Stimulated activated CD4-positive, alpha-beta T cell treated with anti-CD3 and anti-CD28 coated beads, Interleukin-4, amount 100 ng/mL, for 4 hours (primary cell): ENCODE measurements around the gene UHRF2.
"Not testable (repeated sequence)": the region's sequence is repeated elsewhere in the genome, so short reads cannot be mapped to it uniquely, and the experiment has no call there.

Source experiments
- DNase-seq, 2 experiments: peaks; one replicate each; pipeline ENCODE4 v3.0.0-alpha.2; 2020

UHRF2 gene

DNA sequence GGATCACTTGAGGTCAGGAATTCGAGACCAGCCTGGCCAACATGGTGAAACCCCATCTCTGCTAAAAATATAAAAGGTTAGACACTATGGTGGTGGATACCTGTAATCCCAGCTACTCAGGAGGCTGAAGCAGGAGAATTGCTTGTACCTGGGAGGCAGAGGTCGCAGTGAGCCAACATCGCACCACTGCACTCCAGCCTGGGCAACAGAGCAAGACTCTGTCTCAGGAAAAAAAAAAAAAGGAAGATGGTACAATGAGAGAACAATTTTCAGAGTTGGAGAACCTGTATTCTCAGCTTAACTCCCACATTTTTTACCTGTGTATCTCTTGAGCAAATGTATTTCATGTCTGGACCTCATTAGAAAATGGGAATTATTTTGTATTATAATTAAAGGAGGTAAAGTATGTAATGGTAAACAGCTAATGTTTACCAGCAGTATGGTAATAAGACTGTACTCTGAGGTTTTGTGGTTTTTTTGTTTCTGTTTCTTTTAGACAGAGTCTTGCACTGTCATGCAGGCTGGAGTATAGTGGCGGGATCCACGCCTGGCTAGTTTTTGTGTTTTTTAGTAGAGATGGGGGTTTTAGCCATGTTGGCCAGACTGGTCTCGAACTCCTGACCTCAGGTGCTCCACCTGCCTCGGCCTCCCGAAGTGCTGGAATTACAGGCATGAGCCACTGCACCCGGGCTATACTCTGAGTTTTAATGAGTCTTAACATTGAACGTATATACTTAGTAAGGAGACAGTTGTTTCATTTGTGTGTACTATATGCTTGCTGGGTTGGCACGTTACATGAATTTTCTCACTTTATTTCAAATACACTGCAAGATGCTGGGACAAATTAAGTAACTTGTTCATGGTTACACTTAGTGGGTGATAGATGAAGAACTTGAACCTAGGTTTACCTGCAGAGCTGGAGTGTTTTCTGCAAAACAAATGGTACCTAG, 16.2 kb downstream of the UHRF2 start:
- no peak for DNase-seq

DNA sequence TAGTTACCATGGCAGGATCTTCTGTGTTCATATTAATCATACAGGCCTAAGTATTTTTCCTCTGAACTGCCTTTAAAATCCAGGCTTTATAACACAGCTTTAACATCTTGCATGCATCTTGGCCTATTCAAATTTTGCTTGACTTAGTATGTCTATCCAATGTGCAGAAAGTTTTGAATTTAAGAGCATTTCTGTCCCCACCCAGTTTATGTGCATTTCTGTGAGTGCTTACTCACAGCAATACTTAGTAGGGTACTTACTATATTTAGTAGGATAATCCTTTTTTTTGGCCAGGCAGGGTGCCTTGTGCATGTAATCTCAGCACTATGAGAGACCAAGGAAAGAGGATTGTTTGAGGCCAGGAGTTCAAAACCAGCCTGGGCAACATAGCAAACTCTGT, 18.0 kb downstream of the UHRF2 start:
- DNase-seq, result no peak

DNA sequence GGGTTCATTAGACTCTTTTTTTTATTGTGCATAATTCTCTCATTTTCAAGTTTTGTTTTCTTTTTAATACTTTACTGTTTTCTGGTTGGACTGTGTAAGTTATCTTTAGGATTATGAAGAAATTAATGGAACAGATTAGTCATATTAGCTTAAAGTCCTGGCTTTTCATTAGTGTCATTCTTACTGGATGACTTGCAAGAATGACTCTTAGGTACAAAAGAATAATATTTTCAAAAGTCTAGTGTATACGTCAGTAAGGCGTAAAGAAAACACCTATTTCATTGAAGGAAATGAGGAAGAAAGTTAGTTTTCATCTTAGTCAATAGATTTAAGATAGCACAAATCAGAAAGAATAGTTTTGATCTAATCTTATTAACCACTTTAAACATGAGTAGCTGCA, 20.4 kb downstream of the UHRF2 start:
- DNase-seq, result no peak

DNA sequence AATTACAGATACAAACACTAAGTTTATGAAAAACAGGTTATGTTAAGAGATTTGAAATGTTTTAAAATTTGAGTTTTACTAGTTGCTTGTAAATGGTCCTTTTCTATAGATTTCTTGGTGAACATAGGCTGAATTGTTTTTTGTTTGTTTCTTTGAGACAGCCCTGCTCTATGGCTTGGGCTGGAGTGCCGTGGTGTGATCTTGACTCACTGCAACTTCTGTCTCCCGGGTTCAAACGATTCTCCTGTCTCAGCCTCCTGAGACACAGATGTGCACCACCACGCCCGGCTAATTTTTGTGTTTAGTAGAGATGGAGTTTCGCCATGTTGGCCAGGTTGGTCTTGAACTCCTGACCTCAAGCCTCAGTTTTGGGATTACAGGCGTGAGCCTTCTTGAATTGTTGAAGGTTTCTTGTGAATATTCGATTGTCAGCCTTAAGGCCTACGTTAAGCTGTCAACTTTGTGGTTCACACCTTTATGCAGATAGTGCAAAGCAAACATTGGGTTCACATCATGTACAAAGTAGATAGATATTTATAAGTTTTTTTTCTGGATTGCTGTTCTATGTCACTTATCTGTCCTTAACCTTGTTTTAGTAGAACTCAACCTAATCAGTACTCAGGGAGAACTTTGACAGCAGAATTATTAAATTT, 26.2 kb downstream of the UHRF2 start:
- DNase-seq, result no peak

DNA sequence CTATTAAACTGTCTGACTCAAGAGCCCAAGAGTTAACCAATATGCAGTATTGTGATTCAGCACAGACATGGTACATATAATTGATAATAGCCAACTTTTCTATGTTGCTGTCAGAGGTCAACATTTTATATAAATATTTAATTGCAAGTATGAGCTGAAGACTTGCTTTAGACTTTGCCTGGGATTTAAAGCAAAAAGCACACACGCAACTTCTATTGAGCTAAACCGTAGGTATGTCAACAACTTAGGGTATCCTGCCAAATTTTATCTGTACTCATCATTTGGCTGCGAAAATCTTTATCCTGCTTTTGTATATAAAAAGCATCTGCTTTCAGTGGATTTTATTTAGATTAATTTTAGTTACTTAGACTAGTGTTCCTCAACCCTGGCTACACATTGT, 27.4 kb downstream of the UHRF2 start:
- no peak for DNase-seq

DNA sequence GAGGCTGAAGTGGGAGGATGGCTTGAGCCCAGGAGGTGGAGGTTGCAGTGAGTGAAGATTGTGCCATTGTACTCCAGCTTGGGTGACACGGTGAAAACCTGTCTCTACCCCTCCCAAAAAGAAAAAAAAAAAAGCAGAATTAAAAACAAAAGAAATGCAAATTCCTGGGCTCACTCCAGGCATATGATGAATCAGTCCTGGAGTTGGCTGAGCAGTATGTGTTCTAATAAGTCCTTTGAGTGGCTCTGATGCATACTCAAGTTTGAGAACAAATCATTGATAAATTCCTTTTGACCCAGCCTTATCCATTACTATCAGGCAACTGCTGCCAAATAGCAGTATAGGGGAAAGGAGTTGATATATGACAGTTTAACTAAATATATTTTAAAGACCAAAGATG, 28.3 kb downstream of the UHRF2 start:
- no peak for DNase-seq

DNA sequence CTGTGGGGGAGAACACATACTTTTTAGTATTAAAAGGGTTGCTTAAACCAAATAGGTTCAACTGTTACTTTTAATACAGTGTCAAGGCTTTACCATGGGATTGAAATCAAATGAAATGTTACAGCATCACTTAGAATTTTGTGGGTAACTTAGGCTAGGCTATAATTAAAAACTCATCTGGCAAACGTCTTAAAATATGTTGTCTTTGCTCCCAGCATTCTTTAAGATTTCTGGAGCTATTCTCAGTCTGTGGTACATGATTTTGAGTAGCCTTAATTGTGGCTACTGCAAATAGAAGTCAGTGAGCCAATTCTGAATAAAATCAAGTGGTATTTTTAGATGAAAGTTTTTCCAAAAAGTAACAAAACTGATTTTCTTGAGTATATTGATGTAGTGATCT, 30.7 kb downstream of the UHRF2 start:
- no peak for DNase-seq

DNA sequence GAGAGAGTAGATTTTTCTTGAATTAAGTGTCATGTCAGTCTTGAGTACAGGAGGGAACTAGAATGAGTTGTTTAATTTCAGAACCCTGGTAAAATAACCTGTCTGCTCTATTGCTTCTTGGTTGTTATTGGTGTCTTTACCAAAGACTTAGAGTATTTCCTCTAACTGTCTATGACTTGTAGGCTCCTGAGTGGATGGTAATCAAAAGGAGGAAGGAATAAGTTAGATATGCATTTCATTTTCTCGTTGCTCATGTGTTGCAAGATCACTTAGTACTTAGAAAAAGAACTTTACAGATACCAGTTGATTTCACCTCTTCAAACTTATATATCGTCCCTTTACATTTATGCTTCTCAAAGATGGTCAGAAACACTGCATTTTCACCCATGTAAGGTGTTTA, 31.1 kb downstream of the UHRF2 start:
- no peak for DNase-seq

DNA sequence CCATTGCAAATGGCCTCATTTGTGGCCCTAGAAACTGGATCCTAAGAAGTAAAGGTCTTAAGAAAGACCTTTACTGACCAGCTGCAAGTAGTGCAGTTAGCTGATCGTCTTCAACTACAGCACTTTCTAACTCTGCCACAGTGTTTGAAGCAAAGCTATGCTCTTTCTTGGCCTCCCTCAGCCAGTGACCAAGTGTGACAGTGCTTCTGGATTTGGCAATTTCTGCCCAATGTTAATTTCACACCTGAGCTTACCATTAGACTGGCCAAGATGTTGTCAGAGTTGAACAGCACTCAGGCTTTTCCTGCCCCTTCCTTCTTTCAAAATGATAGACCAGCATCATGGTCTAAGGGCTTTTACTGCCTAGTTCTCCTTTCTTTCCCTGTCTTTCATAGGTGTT, 36.1 kb downstream of the UHRF2 start:
- no peak for DNase-seq

DNA sequence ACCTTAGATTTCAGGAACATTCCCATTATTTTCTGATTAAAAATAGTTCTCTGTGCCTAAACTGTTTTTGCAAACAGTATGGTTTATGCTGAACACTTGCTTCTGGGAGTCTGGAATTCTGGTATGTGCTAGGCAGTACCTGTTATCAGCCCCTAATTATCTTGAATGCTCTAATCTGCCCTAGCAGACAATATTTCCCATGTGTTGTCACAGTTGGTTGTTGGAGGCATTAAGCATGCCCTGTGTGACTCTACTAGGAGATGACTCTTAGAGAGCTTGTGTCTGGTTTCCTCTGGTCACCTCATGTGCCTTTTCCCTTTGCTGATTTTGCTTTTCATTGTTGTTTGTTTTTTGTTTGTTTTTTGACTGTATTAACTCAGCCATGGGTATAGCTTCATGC, 36.6 kb downstream of the UHRF2 start:
- DNase-seq, result no peak

DNA sequence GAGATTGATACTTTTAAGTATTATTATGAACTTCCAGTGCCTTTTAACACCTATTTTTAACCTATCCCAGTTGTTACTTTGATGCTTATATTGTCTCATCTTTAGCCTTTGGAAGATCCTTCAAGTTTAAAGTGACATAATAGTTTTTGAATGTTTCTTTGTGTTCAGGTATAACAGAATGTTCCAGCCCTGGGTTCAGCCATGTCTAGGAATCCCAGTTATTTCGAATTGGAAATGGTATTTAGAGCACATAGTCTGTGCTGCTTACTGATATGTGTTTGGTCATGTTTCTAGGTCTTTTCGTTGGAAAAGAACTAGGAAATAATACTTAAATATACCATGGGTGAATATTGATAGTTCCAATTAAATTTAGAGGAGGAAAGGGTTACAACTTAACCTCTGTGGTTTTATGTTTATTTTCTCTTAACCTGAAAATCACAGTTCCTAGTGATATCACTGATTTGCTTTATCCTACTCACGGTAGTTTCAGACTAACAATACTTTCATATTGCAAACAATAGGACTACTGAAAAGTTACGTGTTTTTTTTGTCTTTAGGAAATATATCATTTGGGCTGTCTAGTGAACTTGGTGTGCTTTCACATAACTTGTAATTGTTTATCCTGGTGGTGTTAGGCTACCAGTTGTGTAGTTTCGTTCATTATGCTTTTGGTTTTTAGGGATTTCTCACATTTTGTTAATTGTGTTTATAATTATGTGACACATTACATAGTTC, 37.8 kb downstream of the UHRF2 start:
- no peak for DNase-seq

DNA sequence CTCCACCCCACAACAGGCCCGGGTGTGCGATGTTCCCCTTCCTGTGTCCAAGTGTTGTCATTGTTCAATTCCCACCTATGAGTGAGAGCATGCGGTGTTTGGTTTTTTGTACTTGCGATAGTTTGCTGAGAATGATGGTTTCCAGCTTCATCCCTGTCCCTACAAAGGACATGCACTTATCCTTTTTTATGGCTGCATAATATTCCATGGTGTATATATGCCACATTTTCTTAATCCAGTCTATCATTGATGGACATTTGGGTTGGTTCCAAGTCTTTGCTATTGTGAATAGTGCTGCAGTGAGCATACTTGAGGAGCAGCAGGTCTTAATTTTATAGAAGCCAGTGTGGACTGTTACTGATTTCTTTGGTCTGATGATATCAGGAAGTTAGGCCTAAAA, 42.3 kb downstream of the UHRF2 start:
- not testable (repeated sequence) for DNase-seq

DNA sequence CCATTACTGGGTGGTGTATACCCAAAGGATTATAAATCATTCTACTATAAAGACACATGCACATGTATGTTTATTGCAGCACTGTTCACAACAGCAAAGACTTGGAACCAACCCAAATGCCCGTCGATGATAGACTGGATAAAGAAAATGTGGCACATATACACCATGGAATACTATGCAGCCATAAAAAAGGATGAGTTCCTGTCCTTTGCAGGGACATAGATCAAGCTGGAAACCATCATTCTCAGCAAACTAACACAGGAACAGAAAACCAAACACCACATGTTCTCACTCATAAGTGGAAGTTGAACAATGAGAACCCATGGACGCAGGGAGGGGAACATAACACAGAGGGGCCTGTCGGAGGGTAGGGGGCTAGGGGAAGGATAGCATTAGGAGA, 45.7 kb downstream of the UHRF2 start:
- DNase-seq, result not testable (repeated sequence)

DNA sequence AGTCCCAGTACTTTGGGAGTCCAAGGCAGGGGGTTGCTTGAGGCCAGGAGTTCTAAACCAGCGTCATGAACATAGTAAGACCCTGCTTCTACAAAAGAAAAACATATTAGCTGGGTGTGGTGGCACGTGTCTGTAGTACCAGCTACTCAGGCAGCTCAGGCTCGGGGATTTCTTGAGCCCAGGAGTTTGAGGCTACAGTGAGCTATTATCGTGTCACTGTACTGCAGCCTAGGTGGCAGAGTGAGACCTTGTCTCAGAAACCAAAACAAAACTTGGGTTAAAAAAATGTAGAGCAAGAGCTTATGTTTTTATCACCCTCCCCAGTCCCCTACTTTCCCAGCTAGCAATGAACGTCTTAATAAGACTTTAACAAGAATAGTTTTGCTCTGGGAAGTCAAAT, 46.7 kb downstream of the UHRF2 start:
- DNase-seq, result no peak

DNA sequence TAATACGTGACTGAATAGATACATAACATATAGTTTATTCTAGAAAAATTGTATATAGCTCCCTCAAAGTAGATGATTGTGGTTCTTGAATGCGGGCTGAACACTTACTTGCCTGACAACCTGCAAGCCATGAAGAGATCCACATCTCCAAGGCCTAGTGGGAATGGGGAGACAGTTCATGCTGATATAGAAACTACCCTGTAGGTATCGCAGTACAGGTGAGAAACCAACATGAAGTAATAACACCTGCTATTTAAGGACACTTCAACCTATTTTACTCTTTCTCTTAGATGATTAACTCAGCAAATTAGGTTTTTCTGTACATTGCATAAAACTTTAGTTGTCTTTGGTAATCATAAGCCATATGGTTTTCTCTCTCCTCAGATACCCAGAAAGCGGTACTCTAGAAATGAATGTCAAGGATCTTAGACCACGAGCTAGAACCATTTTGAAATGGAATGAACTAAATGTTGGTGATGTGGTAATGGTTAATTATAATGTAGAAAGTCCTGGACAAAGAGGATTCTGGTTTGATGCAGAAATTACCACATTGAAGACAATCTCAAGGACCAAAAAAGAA, 47.3 kb downstream of the UHRF2 start:
- DNase-seq, result no peak

DNA sequence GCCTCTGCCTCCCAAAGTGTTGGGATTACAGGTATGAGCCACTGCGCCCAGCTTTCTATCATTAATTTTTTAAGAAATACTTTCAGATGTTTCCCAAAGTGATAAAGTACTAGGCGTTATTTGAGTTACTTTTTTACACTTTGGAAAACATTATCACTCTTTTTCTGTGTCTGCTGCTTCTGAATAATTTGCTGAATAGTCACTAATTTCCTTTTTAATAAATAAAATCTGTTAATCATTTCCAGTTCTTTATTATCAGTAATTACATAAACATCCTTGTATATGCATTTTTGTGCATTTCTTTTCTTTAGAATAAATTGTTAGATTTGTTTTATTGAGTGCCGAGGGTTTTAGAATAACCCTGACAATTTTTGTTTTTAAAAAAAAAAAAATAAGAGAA, 48.6 kb downstream of the UHRF2 start:
- DNase-seq, result no peak

DNA sequence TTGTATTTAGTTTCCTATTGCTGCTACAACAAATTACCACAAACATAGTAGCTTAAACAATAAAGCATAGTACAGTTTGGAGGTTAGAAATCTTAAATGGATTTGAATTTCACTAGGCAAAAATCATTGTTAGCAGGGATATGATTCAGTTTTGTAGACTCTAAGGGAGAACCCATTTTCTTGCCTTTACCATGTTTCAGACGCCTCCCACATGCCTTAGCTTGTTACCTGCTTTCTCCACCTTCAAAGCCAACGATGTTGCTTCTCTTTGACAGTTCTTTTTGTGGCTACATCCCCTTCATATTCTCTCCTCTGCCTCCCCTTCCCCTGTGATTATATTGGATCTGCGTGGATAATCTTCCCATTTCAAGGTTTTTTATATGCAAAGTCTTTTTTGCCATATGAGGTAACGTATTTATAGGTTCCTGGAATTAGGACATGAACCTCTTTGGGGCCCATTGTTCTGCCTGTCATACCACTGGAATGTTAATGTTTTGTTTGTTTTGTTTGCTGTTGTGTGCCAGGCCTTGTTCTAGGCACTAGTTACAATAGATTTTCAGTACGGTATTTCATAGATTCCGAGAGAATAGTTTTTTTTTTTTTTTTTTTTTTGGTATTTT, 54.1 kb downstream of the UHRF2 start:
- no peak for DNase-seq

DNA sequence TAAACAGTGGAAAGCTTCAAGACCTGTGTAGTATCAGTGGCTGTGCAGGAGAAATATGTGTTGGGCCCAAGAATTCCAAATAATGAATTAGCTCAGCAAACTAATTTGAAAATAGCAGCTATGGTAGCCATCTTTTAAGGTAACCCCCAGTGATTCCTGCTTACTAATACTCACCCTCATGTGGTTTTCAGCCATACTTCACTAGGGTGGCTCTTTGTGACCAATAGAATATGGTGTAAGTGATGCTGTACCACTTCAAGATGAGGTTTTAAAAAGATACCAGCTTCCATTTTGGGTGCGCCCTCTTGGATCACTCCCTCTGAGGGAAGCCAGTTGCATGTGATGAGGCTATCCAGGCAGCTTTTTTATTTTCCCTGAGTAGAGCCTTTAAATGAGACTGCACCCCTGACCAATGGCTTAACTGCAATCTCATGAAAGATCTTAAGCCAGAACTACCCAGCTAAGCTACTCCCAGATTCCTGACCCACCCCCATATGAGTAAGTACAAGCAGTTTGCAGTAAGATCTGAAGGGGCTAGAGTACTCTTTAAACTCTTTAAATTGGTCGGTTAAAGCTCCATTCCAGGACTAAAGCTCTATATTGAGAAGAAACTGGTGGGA, 58.3 kb downstream of the UHRF2 start:
- DNase-seq, result no peak

DNA sequence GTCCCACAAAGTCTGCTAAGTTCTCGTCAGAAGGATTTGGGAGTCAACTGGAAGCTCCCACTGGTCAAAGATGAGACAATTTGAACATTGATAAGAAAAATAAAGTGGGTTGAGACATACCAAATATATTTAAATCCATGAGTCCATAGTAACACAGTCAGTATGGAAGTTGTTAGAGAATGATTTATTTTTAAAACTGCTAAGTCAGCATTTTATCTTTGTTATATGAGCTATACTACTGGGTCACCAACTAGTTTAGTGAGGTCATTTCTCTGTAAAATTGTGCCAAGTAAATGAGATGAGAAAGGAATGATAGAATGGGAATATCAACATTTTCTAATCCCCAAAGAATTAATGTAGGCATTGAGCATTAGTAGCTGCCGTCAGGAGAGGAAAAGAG, 60.2 kb downstream of the UHRF2 start:
- no peak for DNase-seq

DNA sequence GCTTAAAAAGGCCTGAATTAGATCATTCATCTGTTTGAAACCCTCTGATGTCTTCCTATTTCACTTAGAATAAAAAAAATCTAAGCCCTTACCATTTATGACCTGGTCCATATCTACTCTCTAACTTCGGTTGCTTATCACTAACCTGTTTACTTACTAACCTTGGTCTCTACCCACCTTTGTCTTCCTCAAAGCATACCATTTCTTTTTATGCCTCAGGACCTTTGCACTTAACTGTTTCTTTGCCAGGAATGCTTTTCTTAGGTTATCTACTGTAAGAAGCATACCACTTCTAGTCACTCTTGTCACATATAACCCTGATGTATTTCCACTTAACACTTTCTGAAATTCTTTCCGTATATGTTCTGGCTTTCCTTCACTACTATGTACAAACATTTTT, 67.0 kb downstream of the UHRF2 start:
- DNase-seq, result no peak

DNA sequence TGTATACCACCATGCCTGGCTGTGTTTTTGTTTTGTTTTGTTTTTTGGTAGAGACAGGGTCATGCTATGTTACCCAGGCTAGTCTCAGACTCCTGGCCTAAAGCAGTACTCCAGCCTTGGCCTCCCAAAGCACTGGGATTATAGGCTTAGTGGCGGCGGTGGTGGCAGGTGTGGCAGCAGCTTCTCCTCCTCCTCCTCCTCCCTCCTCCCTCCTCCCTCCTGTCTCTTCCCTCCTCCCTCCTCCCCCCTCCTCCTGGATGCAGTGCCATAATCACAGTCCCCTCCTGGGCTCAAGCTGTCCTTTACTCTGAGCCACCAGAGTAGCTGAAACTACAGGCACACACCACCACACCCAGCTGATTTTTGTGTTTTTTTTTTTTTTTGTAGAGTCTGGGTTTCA, 71.2 kb downstream of the UHRF2 start:
- DNase-seq, result no peak

DNA sequence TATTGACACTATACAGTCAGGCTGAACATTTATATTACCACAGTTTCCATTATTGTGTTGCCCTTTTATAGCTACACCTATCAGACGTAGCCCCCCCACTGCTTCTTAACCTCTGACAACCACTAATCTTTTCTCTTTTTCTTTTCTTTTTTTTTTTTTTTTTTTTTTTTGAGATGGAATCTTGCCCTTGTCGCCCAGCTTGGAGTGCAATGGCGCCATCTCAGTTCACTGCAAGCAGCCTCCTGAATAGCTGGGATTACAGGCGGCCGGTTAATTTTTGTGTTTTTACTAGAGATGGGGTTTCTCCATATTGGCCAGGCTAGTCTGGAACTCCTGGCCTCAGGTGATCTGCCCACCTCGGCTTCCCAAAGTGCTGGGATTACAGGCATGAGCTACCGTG, 75.4 kb downstream of the UHRF2 start:
- DNase-seq, result no peak

DNA sequence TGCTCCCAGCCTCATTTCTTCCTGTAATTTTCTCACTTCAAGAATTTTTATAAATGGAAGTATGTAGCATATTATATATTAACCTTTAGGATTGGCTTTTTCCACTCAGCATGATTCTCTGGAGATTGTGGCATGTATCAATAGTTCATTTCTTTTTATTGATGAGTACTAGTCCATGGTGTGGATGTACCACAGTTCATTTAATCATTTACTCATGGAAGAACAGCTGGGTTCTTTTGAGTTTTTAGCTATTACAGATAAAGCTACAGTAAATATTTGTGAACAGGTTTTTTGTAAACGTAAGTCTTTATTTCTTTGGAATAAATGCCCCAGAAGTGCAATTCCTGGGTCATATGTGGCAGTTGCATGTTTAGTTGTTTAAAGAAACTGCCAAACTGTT, 76.1 kb downstream of the UHRF2 start:
- no peak for DNase-seq
